GM12872 (cell line): ENCODE results near the gene EXOC5.

Source experiments
- TF ChIP-seq, protein P1 (sequence below): IDR thresholded peaks from 3 replicates; pipeline ENCODE4 v1.5.1; 2011; ENCODE audit warnings: low read depth, mild to moderate bottlenecking, low read length, moderate library complexity; ENCODE audit not compliant: insufficient read depth

EXOC5 gene

DNA sequence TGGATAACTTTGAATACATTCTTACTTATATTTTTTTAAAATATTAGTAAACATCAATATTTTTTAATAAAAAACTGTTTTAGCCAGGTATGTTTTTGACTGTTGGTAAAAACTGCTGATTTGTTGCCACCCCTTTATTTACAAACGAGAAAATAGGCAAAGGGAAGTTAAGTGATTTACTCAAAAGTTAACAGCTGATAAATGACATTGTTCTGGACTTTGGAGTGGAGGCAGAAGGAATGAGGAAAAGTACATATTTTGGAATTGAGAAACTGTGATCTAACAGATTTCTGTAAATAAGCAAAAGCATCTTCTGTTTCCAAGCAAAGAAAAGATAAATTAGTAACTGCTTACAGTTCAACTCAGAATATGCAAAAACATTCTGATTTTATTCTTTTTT is 4.5 kb upstream of the EXOC5 start:
- TF ChIP-seq, protein P1, sequence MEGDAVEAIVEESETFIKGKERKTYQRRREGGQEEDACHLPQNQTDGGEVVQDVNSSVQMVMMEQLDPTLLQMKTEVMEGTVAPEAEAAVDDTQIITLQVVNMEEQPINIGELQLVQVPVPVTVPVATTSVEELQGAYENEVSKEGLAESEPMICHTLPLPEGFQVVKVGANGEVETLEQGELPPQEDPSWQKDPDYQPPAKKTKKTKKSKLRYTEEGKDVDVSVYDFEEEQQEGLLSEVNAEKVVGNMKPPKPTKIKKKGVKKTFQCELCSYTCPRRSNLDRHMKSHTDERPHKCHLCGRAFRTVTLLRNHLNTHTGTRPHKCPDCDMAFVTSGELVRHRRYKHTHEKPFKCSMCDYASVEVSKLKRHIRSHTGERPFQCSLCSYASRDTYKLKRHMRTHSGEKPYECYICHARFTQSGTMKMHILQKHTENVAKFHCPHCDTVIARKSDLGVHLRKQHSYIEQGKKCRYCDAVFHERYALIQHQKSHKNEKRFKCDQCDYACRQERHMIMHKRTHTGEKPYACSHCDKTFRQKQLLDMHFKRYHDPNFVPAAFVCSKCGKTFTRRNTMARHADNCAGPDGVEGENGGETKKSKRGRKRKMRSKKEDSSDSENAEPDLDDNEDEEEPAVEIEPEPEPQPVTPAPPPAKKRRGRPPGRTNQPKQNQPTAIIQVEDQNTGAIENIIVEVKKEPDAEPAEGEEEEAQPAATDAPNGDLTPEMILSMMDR = no peak

GRCh38 chr14:57266065-57266464 is 2.6 kb downstream of the EXOC5 start:
- TF ChIP-seq, protein P1 = no peak

DNA sequence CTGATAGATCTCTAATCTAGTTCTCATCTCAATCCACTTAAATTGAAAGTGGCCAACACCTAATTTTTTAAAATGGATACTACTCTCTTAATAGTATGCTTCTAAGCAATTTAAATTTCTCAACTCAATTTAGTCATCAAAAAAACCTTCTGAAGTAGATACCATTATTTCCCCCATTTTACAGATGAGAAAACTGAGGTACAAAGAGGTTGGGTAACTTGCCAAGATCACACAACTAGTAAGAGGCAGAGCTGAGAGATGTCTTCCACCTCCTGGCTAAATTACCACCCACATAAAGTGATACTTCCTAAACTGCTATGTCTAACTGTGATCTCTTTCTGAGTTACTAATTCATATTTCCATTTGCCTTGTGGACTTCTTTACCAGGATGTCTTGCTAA is 6.6 kb downstream of the EXOC5 start:
- TF ChIP-seq, protein P1 = no peak

DNA sequence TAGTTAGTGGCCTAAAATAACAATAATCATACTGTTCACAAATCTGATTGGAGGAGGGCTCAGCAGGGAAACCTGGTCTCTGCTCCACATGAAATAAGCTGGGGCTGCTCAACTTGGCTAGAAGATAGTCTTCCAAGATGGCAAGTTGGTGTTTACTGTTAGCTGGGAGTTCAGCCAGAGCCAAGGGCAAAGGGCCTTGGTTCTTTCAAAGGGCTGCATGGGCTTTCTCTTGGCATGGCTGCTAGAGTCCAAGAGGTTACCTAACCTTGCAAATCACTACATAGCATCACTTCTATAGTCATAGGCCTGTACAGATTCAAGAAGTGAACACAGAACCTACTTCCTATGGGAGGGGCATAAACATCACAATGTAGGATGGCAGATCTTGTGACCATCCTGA is 7.1 kb downstream of the EXOC5 start:
- TF ChIP-seq, protein P1 = no peak

- TF ChIP-seq, protein P1 = no peak
Observed at GRCh38 chr14:57259672-57260071, 9.0 kb downstream of the EXOC5 start.

- TF ChIP-seq, protein P1 = no peak
Observed at GRCh38 chr14:57254884-57255283, 13.8 kb downstream of the EXOC5 start.

- TF ChIP-seq, protein P1 = no peak
Observed at GRCh38 chr14:57246933-57247657, 21.6 kb downstream of the EXOC5 start.
